ENCODE results near the gene RAB40C. TPM values are rescaled to one million over a fixed set of nuclear protein-coding genes. Genes with fewer than 3 reads are reported as not detected.

Gene RAB40C
- total RNA-seq, 3 donors from 2014 or later, result 17.6 to 29.1 (median 20.6) TPM

GRCh38 chr16:620700-621525 lies 31.0 kb downstream of the RAB40C start:
- no peak for DNase-seq (ENCODE audit: low spot score in 2 of 2)
- Histone ChIP-seq H3K27me3 (no peaks in the 10 kb centered on the region), H3K27ac (no peak overlapping the region), H3K36me3 (no peaks in the 10 kb centered on the region), H3K4me3 (no peak overlapping the region), H3K4me1 (peaks cover 7 to 8% of the 10 kb centered on the region in 2 donors), H3K9me3 (no peaks in the 10 kb centered on the region)
- intact Hi-C loops (cut with DNase I; ENCODE audit: low total_unique reads), result no loop called here
- TF ChIP-seq CTCF (IDR thresholded peaks at IDR 0.05) (no peak), POLR2A (IDR thresholded peaks at IDR 0.05) (no peak), POLR2AphosphoS5 (IDR thresholded peaks at IDR 0.05) (no peak)

- Histone ChIP-seq H3K36me3 (no peaks in the 10 kb centered on the region), H3K4me3 (peak overlapping the region in 2 of 3 donors; percentile 39 to 57), H3K27ac (peak overlapping the region; percentile 57 to 76), H3K9me3 (no peaks in the 10 kb centered on the region), H3K27me3 (no peaks in the 10 kb centered on the region), H3K4me1 (peaks cover 7 to 8% of the 10 kb centered on the region in 2 donors)
- TF ChIP-seq CTCF (IDR thresholded peaks at IDR 0.05), result no peak
- no peak for TF ChIP-seq POLR2A (IDR thresholded peaks at IDR 0.05)
- no peak for TF ChIP-seq POLR2AphosphoS5 (IDR thresholded peaks at IDR 0.05)
- intact Hi-C loops (cut with DNase I; ENCODE audit: low total_unique reads), result no loop called here
- DNase-seq (ENCODE audit: low spot score in 2 of 2), result no peak
Observed at GRCh38 chr16:621526-622105, 31.8 kb downstream of the RAB40C start.

GRCh38 chr16:622920-623280 lies 33.0 kb downstream of the RAB40C start:
- Histone ChIP-seq H3K27me3 (no peaks in the 10 kb centered on the region), H3K4me3 (peak overlapping the region in 1 of 3 donors; percentile 57), H3K4me1 (peaks cover 7 to 8% of the 10 kb centered on the region in 2 donors), H3K27ac (peak overlapping the region in 1 of 2 donors; percentile 20), H3K36me3 (no peaks in the 10 kb centered on the region), H3K9me3 (no peaks in the 10 kb centered on the region)
- TF ChIP-seq CTCF (IDR thresholded peaks at IDR 0.05), result no peak
- no peak for TF ChIP-seq POLR2A (IDR thresholded peaks at IDR 0.05)
- no peak for TF ChIP-seq POLR2AphosphoS5 (IDR thresholded peaks at IDR 0.05)
- intact Hi-C loops (cut with DNase I; ENCODE audit: low total_unique reads), result no loop called here
- no peak for DNase-seq (ENCODE audit: low spot score in 2 of 2)

- intact Hi-C loops (cut with DNase I; ENCODE audit: low total_unique reads), result no loop called here
- Histone ChIP-seq H3K27ac (no peak overlapping the region), H3K4me1 (peaks cover 7 to 8% of the 10 kb centered on the region in 2 donors), H3K9me3 (no peaks in the 10 kb centered on the region), H3K27me3 (no peaks in the 10 kb centered on the region), H3K36me3 (no peaks in the 10 kb centered on the region), H3K4me3 (no peak overlapping the region)
- no peak for TF ChIP-seq CTCF (IDR thresholded peaks at IDR 0.05)
- TF ChIP-seq POLR2A (IDR thresholded peaks at IDR 0.05), result no peak
- no peak for TF ChIP-seq POLR2AphosphoS5 (IDR thresholded peaks at IDR 0.05)
- no peak for DNase-seq (ENCODE audit: low spot score in 2 of 2)
Observed at GRCh38 chr16:624526-625070, 34.7 kb downstream of the RAB40C start.
